Keratinocyte (primary cell): Measurements from ENCODE around the gene GRM2. TPM values are rescaled to one million over a fixed set of nuclear protein-coding genes. Genes with fewer than 3 reads are reported as not detected.

Source experiments
- DNase-seq: peaks from one replicate; pipeline ENCODE4 v3.0.0-alpha.2; 2011; ENCODE audit warnings: low read depth, missing footprints, low spot score
- FAIRE-seq: peaks from 2 replicates; lab custom pipeline; 2011; peaks lifted over from hg19 to GRCh38; lab: Jason Lieb, UNC
- H2AFZ ChIP-seq: 2 replicates; pipeline ENCODE4 v1.6.0; 2012; ENCODE audit warnings: low read length, control low read depth, inconsistent platforms; ENCODE audit not compliant: control insufficient read depth
- H3K27ac ChIP-seq: 2 replicates; pipeline ENCODE4 v1.5.1; 2011; ENCODE audit warnings: low read length; ENCODE audit not compliant: control insufficient read depth, insufficient read depth
- H3K27me3 ChIP-seq: 3 replicates; pipeline ENCODE4 v1.6.0; 2011; ENCODE audit warnings: low read length; ENCODE audit not compliant: control insufficient read depth, insufficient read depth; ENCODE audit errors: extremely low read depth
- H3K36me3 ChIP-seq, 2 experiments: 2 replicates in 1 of 2; 3 replicates in 1 of 2; pipeline ENCODE4 v1.5.1; 2011; ENCODE audit warnings: low read length in 2 of 2, mild to moderate bottlenecking in 1 of 2; ENCODE audit not compliant: control insufficient read depth in 2 of 2, insufficient read depth in 2 of 2; ENCODE audit errors: extremely low read depth in 1 of 2
- H3K4me1 ChIP-seq: 3 replicates; pipeline ENCODE4 v1.5.1; 2011; ENCODE audit warnings: low read length; ENCODE audit not compliant: control insufficient read depth, insufficient read depth; ENCODE audit errors: extremely low read depth
- H3K4me2 ChIP-seq: 3 replicates; pipeline ENCODE4 v1.6.0; 2011; ENCODE audit warnings: low read depth, low read length; ENCODE audit not compliant: control insufficient read depth, insufficient read depth; ENCODE audit errors: extremely low read depth
- H3K4me3 ChIP-seq, 3 experiments: fragments of 200-600 bp in 1 of 3; sonication (generic) in 1 of 3; 2 replicates in 2 of 3; 3 replicates in 1 of 3; pipeline ENCODE4 v1.5.1; 2011 to 2016; ENCODE audit warnings: low read length in 3 of 3, mild to moderate bottlenecking in 3 of 3, control low read depth in 2 of 3, inconsistent platforms in 1 of 3, low read depth in 1 of 3, mixed read lengths in 1 of 3, mixed run types in 1 of 3, moderate library complexity in 1 of 3; ENCODE audit not compliant: control insufficient read depth in 2 of 3, insufficient read depth in 2 of 3; ENCODE audit errors: extremely low read depth in 1 of 3
- H3K79me2 ChIP-seq: 2 replicates; pipeline ENCODE4 v1.6.0; 2012; ENCODE audit warnings: low read length; ENCODE audit not compliant: control insufficient read depth, insufficient read depth
- H3K9ac ChIP-seq: 3 replicates; pipeline ENCODE4 v1.6.0; 2011; ENCODE audit warnings: low read length; ENCODE audit not compliant: control insufficient read depth, insufficient read depth; ENCODE audit errors: extremely low read depth
- H3K9me1 ChIP-seq: 3 replicates; pipeline ENCODE4 v1.6.0; 2011; ENCODE audit warnings: low read length; ENCODE audit not compliant: control insufficient read depth, insufficient read depth; ENCODE audit errors: extremely low read depth
- H3K9me3 ChIP-seq: 2 replicates; pipeline ENCODE4 v1.5.1; 2012; ENCODE audit warnings: low read depth, low read length; ENCODE audit not compliant: control insufficient read depth
- H4K20me1 ChIP-seq: 3 replicates; pipeline ENCODE4 v1.6.0; 2011; ENCODE audit warnings: low read length; ENCODE audit not compliant: control insufficient read depth, insufficient read depth; ENCODE audit errors: extremely low read depth
- CTCF ChIP-seq, 3 experiments: IDR thresholded peaks in 1 of 3; conservative IDR thresholded peaks in 1 of 3; optimal IDR thresholded peaks in 1 of 3; 2 replicates in 2 of 3; 3 replicates in 1 of 3; pipeline versions ENCODE3 to v1.5.1; 2011; ENCODE audit warnings: low read length in 3 of 3, mild to moderate bottlenecking in 3 of 3, moderate library complexity in 2 of 3, control low read depth in 1 of 3, inconsistent platforms in 1 of 3; ENCODE audit not compliant: insufficient read depth in 2 of 3; ENCODE audit errors: extremely low read depth in 1 of 3
- EZH2 ChIP-seq: IDR thresholded peaks from one replicate; pipeline ENCODE4 v1.6.1; 2012; ENCODE audit warnings: inconsistent platforms, mild to moderate bottlenecking, low read length, moderate library complexity
- dilution Hi-C: fragments of 300-500 bp; cut with MboI; formaldehyde crosslinking; loops from one replicate; pipeline ENCODE4 v1.7.0; 2020; ENCODE audit warnings: low sequenced_read_pairs; ENCODE audit not compliant: extremely low pct_ligation_motif_present
- polyA plus RNA-seq, 5 experiments: library from polyadenylated mRNA; depleted of rRNA in 3 of 5; stranded (reverse) in 3 of 5; stranded (forward) in 1 of 5; unstranded in 1 of 5; fragments of >200 nt; gene quantifications; 1 replicate in 1 of 5; 2 replicates in 3 of 5; 3 replicates in 1 of 5; pipeline versions ENCODE4 v1.2.1 to v1.2.3, GENCODE V29; 2011 to 2012; ENCODE audit warnings: missing spikeins in 2 of 5, low read depth in 1 of 5, low replicate concordance in 1 of 5

GRM2 gene
- polyA plus RNA-seq, 1 donor (not counting 4 experiments of a cell fraction or from before 2014, with no cell fraction given) = 0.07 TPM

- H3K4me3 ChIP-seq = no peak overlapping the region
- H3K4me2 ChIP-seq = no peak overlapping the region
- TF ChIP-seq CTCF (optimal IDR thresholded peaks at IDR 0.05 in 1 of 3, IDR thresholded peaks at IDR 0.05 in 1 of 3, conservative IDR thresholded peaks at IDR 0.05 in 1 of 3; ENCODE audit: extremely low read depth in 1 of 3, insufficient read depth in 2 of 3, low read length in 3 of 3) (no peak), EZH2 (no peak)
- H3K79me2 ChIP-seq = no peaks in the 10 kb centered on the region
- no peaks in the 10 kb centered on the region for H3K9me1 ChIP-seq
- H3K9ac ChIP-seq = no peak overlapping the region
- dilution Hi-C loops = no loop called here
- no peaks in the 10 kb centered on the region for H3K27me3 ChIP-seq
- FAIRE-seq (no peak), DNase-seq (no peak)
- H2AFZ ChIP-seq = no peak overlapping the region
- H3K36me3 ChIP-seq = no peaks in the 10 kb centered on the region
- H3K27ac ChIP-seq = no peak overlapping the region
- no peaks in the 10 kb centered on the region for H3K4me1 ChIP-seq
- no peaks in the 10 kb centered on the region for H4K20me1 ChIP-seq
- H3K9me3 ChIP-seq = no peaks in the 10 kb centered on the region
Measured at GRCh38 chr3:51747840-51748239, 41.0 kb downstream of the GRM2 start.

DNA sequence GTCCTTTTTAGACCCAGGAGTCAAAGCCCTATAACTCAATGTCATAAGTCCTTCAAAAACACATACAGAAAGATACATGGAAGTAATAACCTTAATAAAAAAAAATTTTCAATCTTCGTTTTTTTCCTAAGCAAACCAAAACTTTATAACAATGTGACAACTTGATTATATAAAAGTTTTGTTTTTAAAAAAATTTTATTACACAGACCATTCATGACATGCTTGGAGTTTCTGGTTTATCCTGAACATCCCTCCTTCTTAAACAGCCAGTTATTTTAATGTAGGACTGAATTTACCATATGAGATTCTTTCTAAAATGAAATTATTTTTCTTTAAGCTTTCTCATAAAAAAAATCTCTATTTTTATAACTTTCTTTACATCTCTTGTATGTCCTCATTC lies 41.5 kb downstream of the GRM2 start:
- DNase-seq (no peak), FAIRE-seq (no peak)
- H3K9me1 ChIP-seq = no peaks in the 10 kb centered on the region
- no peaks in the 10 kb centered on the region for H3K79me2 ChIP-seq
- H3K36me3 ChIP-seq = no peaks in the 10 kb centered on the region
- TF ChIP-seq CTCF (optimal IDR thresholded peaks at IDR 0.05 in 1 of 3, IDR thresholded peaks at IDR 0.05 in 1 of 3, conservative IDR thresholded peaks at IDR 0.05 in 1 of 3; ENCODE audit: extremely low read depth in 1 of 3, insufficient read depth in 2 of 3, low read length in 3 of 3) (no peak), EZH2 (no peak)
- dilution Hi-C loops = no loop called here
- no peak overlapping the region for H3K4me3 ChIP-seq
- H4K20me1 ChIP-seq = no peaks in the 10 kb centered on the region
- no peak overlapping the region for H2AFZ ChIP-seq
- H3K9ac ChIP-seq = no peak overlapping the region
- H3K4me2 ChIP-seq = no peak overlapping the region
- no peaks in the 10 kb centered on the region for H3K27me3 ChIP-seq
- no peaks in the 10 kb centered on the region for H3K9me3 ChIP-seq
- H3K27ac ChIP-seq = no peak overlapping the region
- H3K4me1 ChIP-seq = no peaks in the 10 kb centered on the region
